Measurements from ENCODE around the gene VLDLR. TPM values are rescaled to one million over a fixed set of nuclear protein-coding genes. Genes with fewer than 3 reads are reported as not detected.

Gene VLDLR
- total RNA-seq, 1 donor from 2014 or later, result 26.9 TPM

- TF ChIP-seq CTCF (IDR thresholded peaks at IDR 0.05; ENCODE audit: insufficient read depth, low read length, severe bottlenecking), result no peak
- Histone ChIP-seq H3K27me3 (ENCODE audit: control insufficient read depth, insufficient read depth, low read length) (no peaks in the 10 kb centered on the region), H3K36me3 (ENCODE audit: control insufficient read depth, insufficient read depth, low read length) (no peaks in the 10 kb centered on the region), H3K4me3 (ENCODE audit: low read depth, low read length) (no peak overlapping the region)
- FAIRE-seq (no peak), DNase-seq (ENCODE audit: low read depth) (no peak)
These were observed 45.0 kb downstream of the VLDLR start for GRCh38 chr9:2666569-2666968.

- no peak for DNase-seq (ENCODE audit: low read depth)
- H3K27me3 ChIP-seq (ENCODE audit: control insufficient read depth, insufficient read depth, low read length), result no peaks in the 10 kb centered on the region
- no peak overlapping the region for H3K4me3 ChIP-seq (ENCODE audit: low read depth, low read length)
- FAIRE-seq, result no peak
- TF ChIP-seq CTCF (IDR thresholded peaks at IDR 0.05; ENCODE audit: insufficient read depth, low read length, severe bottlenecking), result no peak
- H3K36me3 ChIP-seq (ENCODE audit: control insufficient read depth, insufficient read depth, low read length), result no peaks in the 10 kb centered on the region
These were observed 51.6 kb downstream of the VLDLR start for GRCh38 chr9:2673161-2673560.

- FAIRE-seq, result no peak
- H3K4me3 ChIP-seq (ENCODE audit: low read depth, low read length), result no peak overlapping the region
- no peak for TF ChIP-seq CTCF (IDR thresholded peaks at IDR 0.05; ENCODE audit: insufficient read depth, low read length, severe bottlenecking)
These were observed 52.7 kb downstream of the VLDLR start for GRCh38 chr9:2674141-2674824.

GRCh38 chr9:2675834-2676233 lies 54.2 kb downstream of the VLDLR start:
- H3K36me3 ChIP-seq (ENCODE audit: control insufficient read depth, insufficient read depth, low read length), result no peaks in the 10 kb centered on the region
- DNase-seq (ENCODE audit: low read depth), result no peak
- no peak for TF ChIP-seq CTCF (IDR thresholded peaks at IDR 0.05; ENCODE audit: insufficient read depth, low read length, severe bottlenecking)
- H3K4me3 ChIP-seq (ENCODE audit: low read depth, low read length), result no peak overlapping the region
- no peak for FAIRE-seq
- no peaks in the 10 kb centered on the region for H3K27me3 ChIP-seq (ENCODE audit: control insufficient read depth, insufficient read depth, low read length)

More at GRCh38 chr9:2674141-2674824, 52.7 kb downstream of the VLDLR start:
- no peak for DNase-seq (ENCODE audit: low read depth)
- Histone ChIP-seq H3K27me3 (ENCODE audit: control insufficient read depth, insufficient read depth, low read length) (no peaks in the 10 kb centered on the region), H3K36me3 (ENCODE audit: control insufficient read depth, insufficient read depth, low read length) (no peaks in the 10 kb centered on the region)

- no peak for TF ChIP-seq CTCF (IDR thresholded peaks at IDR 0.05; ENCODE audit: insufficient read depth, low read length, severe bottlenecking)
- no peak for FAIRE-seq
- Histone ChIP-seq H3K27me3 (ENCODE audit: control insufficient read depth, insufficient read depth, low read length) (no peaks in the 10 kb centered on the region), H3K36me3 (ENCODE audit: control insufficient read depth, insufficient read depth, low read length) (no peaks in the 10 kb centered on the region), H3K4me3 (ENCODE audit: low read depth, low read length) (no peak overlapping the region)
- DNase-seq (ENCODE audit: low read depth), result no peak
These were observed 54.9 kb downstream of the VLDLR start for GRCh38 chr9:2676466-2676865.
